GM12873 (cell line): Measurements from ENCODE around the gene ACSBG1.

Source experiments
- CTCF ChIP-seq: IDR thresholded peaks from 2 replicates; pipeline ENCODE4 v1.5.1; 2012; ENCODE audit warnings: low read depth, mild to moderate bottlenecking, moderate library complexity, low read length, control low read depth; ENCODE audit not compliant: insufficient read depth; ENCODE audit errors: missing control alignments

Gene ACSBG1

DNA sequence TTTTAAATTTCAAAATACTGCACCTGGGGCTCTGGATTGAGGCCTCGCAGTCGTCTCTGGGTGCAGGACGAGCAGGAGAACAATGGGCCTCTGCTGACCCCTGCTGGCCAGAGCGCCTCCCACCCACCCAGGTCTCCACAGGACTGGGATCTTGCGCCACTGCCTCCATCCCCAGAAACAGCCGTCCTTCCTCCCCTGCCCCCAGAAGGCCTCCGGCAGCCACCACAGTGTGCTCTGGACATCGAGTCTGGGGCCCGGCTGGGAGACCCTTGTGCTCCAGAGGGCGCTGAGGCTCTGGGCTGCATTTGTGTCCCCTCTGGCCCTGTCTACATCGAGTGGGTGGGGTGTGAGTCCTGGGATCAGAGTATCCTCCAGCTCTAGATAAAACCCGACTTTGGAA, 6.7 kb upstream of the ACSBG1 start:
- peak; percentile 90 for TF ChIP-seq CTCF

DNA sequence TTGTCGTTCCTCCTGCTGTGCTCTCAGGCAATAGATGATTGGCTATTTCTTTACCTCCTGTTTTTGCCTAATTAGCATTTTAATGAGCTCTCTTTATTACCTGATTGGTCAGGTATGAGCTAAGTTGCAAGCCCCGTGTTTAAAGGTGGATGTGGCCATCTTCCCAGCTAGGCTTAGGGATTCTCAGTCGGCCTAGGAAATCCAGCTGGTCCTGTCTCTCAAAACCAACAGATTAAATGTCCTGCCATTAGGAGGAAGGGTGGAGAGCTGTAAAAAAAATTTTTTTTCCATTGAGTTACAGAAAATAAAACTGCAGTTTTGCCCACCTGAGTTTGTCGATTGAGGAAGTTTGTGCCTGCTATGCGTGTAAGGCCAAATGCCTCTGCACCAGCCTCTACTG, 5.4 kb upstream of the ACSBG1 start:
- no peak for TF ChIP-seq CTCF

DNA sequence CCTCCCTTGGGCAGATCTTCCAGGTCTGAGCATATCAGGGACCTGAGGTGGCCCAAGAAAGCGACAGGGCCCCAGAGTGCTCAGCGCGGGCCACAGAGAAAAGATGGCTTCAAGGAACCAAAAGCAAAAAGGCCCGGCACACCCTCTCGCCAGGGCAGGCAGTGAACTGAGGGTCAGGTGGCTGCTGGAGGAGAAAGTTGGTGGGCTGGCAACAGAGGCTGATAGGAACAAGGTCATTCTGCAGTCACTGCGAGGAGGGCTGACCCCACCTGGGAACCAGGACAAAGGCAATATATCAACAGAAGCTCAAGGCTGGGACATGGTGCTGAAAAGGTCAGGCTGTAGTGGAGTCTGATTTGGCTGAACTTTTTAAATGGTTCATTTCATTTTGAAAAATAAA, 2.8 kb upstream of the ACSBG1 start:
- TF ChIP-seq CTCF, result no peak

GRCh38 chr15:78236491-78236890, 2.1 kb upstream of the ACSBG1 start:
- no peak for TF ChIP-seq CTCF

DNA sequence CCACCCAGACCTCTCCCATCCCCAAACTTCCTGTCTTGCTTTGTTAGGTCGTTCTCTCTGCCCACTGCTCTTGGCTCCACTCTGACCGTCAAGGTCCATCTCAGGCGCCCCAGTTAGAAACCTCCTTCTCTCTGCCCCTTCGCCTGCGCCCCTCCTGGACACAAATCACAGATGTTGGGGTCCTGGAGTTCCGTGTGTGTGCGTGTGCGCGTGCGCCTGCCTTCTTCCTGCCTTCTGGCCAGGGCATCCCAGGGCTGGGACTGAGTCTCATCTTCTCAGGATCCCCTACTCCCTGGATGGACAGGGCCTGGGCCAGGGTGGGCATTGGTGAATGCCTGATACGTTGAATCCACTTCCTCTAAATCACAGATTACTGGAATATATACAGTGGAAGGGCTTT, 869 bp downstream of the ACSBG1 start:
- no peak for TF ChIP-seq CTCF

- TF ChIP-seq CTCF, result no peak
Observed at GRCh38 chr15:78232951-78233350, 1.4 kb downstream of the ACSBG1 start.

DNA sequence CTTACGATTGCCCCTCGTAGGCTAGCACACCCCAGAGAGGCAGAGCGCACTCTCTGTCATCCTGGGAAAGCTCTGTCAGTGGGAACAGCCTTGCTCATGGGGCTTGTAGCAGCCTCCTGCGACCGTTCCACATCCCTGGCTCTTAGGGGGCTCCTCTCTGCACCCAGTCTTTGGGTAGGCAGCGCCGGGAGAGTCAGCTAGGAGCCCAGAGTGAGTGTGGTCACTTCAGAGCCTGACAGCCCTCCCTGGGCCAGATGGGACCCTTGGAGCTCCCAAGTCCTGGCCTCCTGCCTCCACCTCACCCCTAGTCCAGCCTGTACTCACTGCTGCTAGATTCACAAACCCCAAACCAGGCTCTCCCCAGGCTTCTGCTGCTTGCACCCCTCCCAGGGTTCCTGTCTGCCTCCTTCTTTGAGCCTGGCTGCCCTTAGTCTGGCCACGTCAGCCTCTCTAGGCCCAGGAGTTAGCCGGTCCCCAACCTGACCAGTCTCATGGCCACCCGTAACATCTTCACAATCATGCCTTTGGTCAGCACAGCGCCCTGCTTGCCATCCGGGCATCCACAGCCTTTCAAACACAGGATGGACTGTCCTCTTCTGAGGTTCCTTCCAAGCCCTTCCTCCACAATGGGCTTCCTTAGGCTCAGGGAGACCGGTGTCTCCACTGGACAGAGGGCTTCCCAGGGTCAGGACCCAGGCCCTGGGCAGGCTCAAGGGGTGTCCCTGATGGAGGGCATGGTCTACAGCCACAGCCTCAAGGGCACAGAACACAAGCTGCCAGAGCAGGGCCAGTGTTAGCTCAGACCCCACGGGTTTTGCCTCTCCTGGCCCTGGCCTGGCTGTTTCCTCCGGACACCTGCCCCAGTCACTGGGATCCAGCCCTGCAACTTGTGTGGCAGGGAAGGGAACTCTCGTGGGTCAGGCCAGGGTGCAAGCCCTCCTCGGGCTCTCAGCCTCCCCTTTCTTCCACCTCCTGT, 4.6 kb downstream of the ACSBG1 start:
- TF ChIP-seq CTCF, result no peak
